T-cell (primary cell): ENCODE measurements around the gene NPAS3. TPM values are rescaled to one million over a fixed set of nuclear protein-coding genes. Genes with fewer than 3 reads are reported as not detected.

Experiments
- ATAC-seq, 4 experiments: fragments of 200-7000 bp in 3 of 4; fragments of 150-1000 bp in 1 of 4; cut with Tn5 transposase; replicated peaks in 1 of 4; 1 replicate in 3 of 4; 2 replicates in 1 of 4; pipeline ENCODE4 v1.10.0; 2021; ENCODE audit warnings: moderate library complexity in 3 of 4, mild to moderate bottlenecking in 2 of 4, moderate number of reproducible peaks in 1 of 4
- CTCF ChIA-PET, 2 donors: fragments of 300-600 bp; sonication (Branson Sonifier 250); formaldehyde crosslinking; loops; one replicate each; lab custom pipeline; 2022; ENCODE audit warnings: antibody characterized with exemption in 2 of 2; lab: Charles Lee
- POLR2A ChIA-PET, 2 donors: fragments of 300-600 bp; sonication (Branson Sonifier 250); formaldehyde crosslinking; loops; one replicate each; lab custom pipeline; 2022; ENCODE audit warnings: antibody characterized with exemption in 2 of 2; lab: Charles Lee
- DNase-seq, 35 experiments: peaks; one replicate each; pipeline versions ENCODE4 v3.0.0 to v3.0.0-alpha.2; 2013 to 2023
- H3K27ac ChIP-seq: one replicate; pipeline ENCODE4 v1.5.1; 2013; ENCODE audit warnings: low read length
- H3K27me3 ChIP-seq, 2 experiments: replicated peaks in 1 of 2; 1 replicate in 1 of 2; 2 replicates in 1 of 2; pipeline versions ENCODE4 v1.6.1 to v1.7.0; 2013; ENCODE audit warnings: low read length in 1 of 2, mixed read lengths in 1 of 2; ENCODE audit not compliant: control insufficient read depth in 2 of 2, insufficient read depth in 2 of 2; ENCODE audit errors: extremely low read depth in 1 of 2
- H3K36me3 ChIP-seq, 2 donors: 1 replicate in 1 of 2; 2 replicates in 1 of 2; pipeline versions ENCODE4 v1.6.1 to v1.7.0; 2013; ENCODE audit warnings: low read length in 1 of 2; ENCODE audit not compliant: control insufficient read depth in 2 of 2, insufficient read depth in 1 of 2; ENCODE audit errors: extremely low read depth in 1 of 2
- H3K4me1 ChIP-seq, 2 experiments: 1 replicate in 1 of 2; 2 replicates in 1 of 2; pipeline versions ENCODE4 v1.6.1 to v1.7.0; 2013; ENCODE audit warnings: low read length in 2 of 2, mixed read lengths in 1 of 2; ENCODE audit not compliant: insufficient read depth in 2 of 2, control insufficient read depth in 1 of 2; ENCODE audit errors: extremely low read depth in 1 of 2
- H3K4me3 ChIP-seq, 2 donors: 1 replicate in 1 of 2; 2 replicates in 1 of 2; pipeline versions ENCODE4 v1.5.1 to v1.7.0; 2013; ENCODE audit warnings: mild to moderate bottlenecking in 2 of 2, low read length in 1 of 2, moderate library complexity in 1 of 2; ENCODE audit not compliant: control insufficient read depth in 1 of 2; ENCODE audit errors: extremely low read depth in 1 of 2
- H3K9me3 ChIP-seq: 2 replicates; pipeline ENCODE4 v1.7.0; 2013
- H3K27ac Mint-ChIP-seq, 2 donors: one replicate each; pipeline ENCODE4 v1.8.0; 2020 to 2021; ENCODE audit warnings: mild to moderate bottlenecking in 2 of 2, mixed read lengths in 2 of 2
- H3K27me3 Mint-ChIP-seq, 2 donors: one replicate each; pipeline ENCODE4 v1.8.0; 2021 to 2022; ENCODE audit warnings: mixed read lengths in 2 of 2
- H3K36me3 Mint-ChIP-seq: one replicate; pipeline ENCODE4 v1.8.0; 2021; ENCODE audit warnings: mixed read lengths
- H3K4me1 Mint-ChIP-seq, 3 donors: one replicate each; pipeline ENCODE4 v1.8.0; 2020 to 2022; ENCODE audit warnings: mixed read lengths in 3 of 3, mild to moderate bottlenecking in 1 of 3
- H3K4me3 Mint-ChIP-seq, 3 donors: one replicate each; pipeline ENCODE4 v1.8.0; 2020 to 2022; ENCODE audit warnings: mild to moderate bottlenecking in 3 of 3, mixed read lengths in 3 of 3, moderate library complexity in 3 of 3
- H3K9me3 Mint-ChIP-seq, 3 donors: one replicate each; pipeline ENCODE4 v1.8.0; 2020 to 2022; ENCODE audit warnings: mixed read lengths in 3 of 3
- WGBS: methylation state at CpG from one replicate; pipeline ENCODE4 v1.1.5; 2013; ENCODE audit warnings: missing lambda C conversion rate; ENCODE audit not compliant: insufficient coverage; 5-methylcytosine and 5-hydroxymethylcytosine counted together
- total RNA-seq, 35 experiments: library from RNA in 6 of 35; stranded (reverse) in 6 of 35; fragments of 120-200 nt in 1 of 35; gene quantifications; one replicate each; pipeline versions ENCODE4 v1.2.1 to v1.2.4 and lab custom pipeline; 2013 to 2026

Gene NPAS3
- total RNA-seq, 5 donors from 2014 or later (not counting 1 experiment from before 2014, with no cell fraction given): 0.10 TPM; not detected in 4

DNA sequence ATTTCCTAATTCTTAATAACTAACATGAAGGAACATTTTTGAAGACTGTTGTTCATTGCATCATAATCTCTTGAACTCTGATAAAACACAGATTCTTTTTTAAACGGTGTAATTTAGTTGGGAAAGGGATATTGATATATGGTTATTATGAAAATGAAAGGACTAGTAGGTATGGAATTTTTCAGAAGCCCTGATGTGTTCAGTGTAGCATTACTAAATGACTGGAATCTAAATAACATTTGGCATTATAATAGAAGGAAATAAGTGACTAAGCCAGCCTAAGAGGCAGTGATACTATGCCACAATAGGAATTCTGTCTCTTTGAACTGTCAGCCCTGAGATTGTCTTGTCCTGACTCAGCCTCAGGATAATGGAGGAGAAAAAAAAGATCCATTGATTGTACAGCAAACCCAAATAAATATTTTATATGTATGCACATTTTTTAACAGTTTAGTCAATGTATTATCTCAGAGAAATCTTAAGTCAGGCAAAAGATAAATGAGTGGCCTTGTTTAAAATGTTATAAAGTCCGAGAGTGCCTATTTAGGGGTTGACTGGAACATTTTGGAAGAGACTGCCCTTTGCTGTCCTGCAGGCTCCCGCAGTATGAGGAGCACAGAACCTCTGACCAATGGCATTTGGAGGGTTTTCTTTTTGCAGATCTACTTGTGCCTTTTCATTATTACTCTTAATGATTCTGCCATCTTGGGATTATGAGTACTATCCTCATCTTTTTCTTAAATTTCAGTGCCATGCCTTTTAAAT is 741.0 kb downstream of the NPAS3 start:
- peaks cover 0 to under 1% of the 10 kb centered on the region in 2 donors for H3K27me3 Mint-ChIP-seq
- H3K4me1 ChIP-seq: no peaks in the 10 kb centered on the region
- POLR2A ChIA-PET: no interaction called here
- no peak overlapping the region for H3K27ac Mint-ChIP-seq
- H3K4me3 Mint-ChIP-seq: no peak overlapping the region
- WGBS: no CpG with 5 or more reads among the region's 3 CpGs
- no peaks in the 10 kb centered on the region for H3K9me3 Mint-ChIP-seq
- H3K4me3 ChIP-seq: no peak overlapping the region
- H3K36me3 ChIP-seq: no peaks in the 10 kb centered on the region
- H3K9me3 ChIP-seq: no peaks in the 10 kb centered on the region
- H3K36me3 Mint-ChIP-seq: no peaks in the 10 kb centered on the region
- no peaks in the 10 kb centered on the region for H3K4me1 Mint-ChIP-seq
- ATAC-seq (no peak), DNase-seq (no peak)
- no peak overlapping the region for H3K27ac ChIP-seq
- no peaks in the 10 kb centered on the region for H3K27me3 ChIP-seq
- CTCF ChIA-PET: interaction anchor here in 1 of 2 donors (0.5 kb wide), 1 partner anchor 10 kb away, joined by 3 read pairs; no protein-coding TSS in a partner anchor

DNA sequence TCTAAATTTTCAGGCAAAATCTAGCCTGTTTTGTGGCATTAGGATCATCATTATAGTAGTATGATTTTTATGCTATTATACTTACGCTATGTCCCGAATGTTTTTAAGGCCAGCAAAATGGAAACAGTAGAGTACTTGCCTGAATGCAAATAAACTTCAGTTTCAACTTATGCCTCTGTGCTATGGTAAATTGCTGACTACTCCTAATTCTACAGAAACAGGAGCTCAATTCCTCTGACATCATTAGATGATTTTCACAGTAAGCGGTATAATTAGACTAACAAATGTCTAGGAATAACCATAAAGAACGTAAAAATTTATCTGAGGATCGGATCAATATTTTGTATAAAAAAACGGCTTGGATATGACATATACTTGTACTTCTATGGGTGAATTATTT is 742.2 kb downstream of the NPAS3 start:
- Mint-ChIP-seq H3K36me3 (no peaks in the 10 kb centered on the region), H3K27ac (no peak overlapping the region), H3K27me3 (peaks cover 0 to 4% of the 10 kb centered on the region in 2 donors), H3K9me3 (peaks cover 0 to 3% (median 0%) of the 10 kb centered on the region in 3 donors), H3K4me3 (no peak overlapping the region), H3K4me1 (no peaks in the 10 kb centered on the region)
- no peaks in the 10 kb centered on the region for H3K36me3 ChIP-seq
- H3K27me3 ChIP-seq: no peaks in the 10 kb centered on the region
- CTCF ChIA-PET: no interaction called here
- H3K27ac ChIP-seq: no peak overlapping the region
- DNase-seq (no peak), ATAC-seq (no peak)
- H3K4me3 ChIP-seq: no peak overlapping the region
- no CpG with 5 or more reads among the region's 6 CpGs for WGBS
- H3K9me3 ChIP-seq: no peaks in the 10 kb centered on the region
- POLR2A ChIA-PET: no interaction called here
- H3K4me1 ChIP-seq: no peaks in the 10 kb centered on the region

DNA sequence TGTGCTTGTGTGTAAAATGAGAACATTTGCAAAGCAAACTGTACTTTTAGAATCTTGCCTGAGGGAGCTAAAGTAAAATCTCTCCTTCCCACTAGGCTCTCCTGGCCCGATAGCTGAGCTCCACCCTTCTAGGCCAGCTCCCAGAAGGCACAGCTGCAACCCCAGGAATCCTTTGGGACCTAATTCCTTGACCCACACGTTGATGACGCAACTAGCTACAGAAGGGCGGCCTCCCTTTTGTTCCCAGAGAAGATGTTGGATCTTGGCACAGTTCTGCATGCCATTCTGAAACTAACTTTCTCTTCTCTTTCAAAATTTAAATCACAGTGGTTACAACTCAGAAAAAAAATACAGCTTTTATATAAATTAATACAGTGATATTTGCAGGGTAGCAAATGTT is 744.1 kb downstream of the NPAS3 start:
- CTCF ChIA-PET: interaction anchor here in 1 of 2 donors (0.6 kb wide), 1 partner anchor 112 kb away, joined by 3 read pairs; no protein-coding TSS in a partner anchor
- no peak for DNase-seq
- no peak overlapping the region for H3K4me3 Mint-ChIP-seq
- Histone ChIP-seq H3K36me3 (no peaks in the 10 kb centered on the region), H3K4me3 (no peak overlapping the region), H3K27ac (no peak overlapping the region), H3K4me1 (no peaks in the 10 kb centered on the region), H3K27me3 (no peaks in the 10 kb centered on the region), H3K9me3 (no peaks in the 10 kb centered on the region)
- H3K36me3 Mint-ChIP-seq: no peaks in the 10 kb centered on the region
- ATAC-seq: no peak
- WGBS: 67% methylated on average over 3 of the region's 4 CpGs
- no peaks in the 10 kb centered on the region for H3K4me1 Mint-ChIP-seq
- peaks cover 0 to 4% of the 10 kb centered on the region in 2 donors for H3K27me3 Mint-ChIP-seq
- POLR2A ChIA-PET: no interaction called here
- no peak overlapping the region for H3K27ac Mint-ChIP-seq
- H3K9me3 Mint-ChIP-seq: peaks cover 0 to 3% (median 0%) of the 10 kb centered on the region in 3 donors

DNA sequence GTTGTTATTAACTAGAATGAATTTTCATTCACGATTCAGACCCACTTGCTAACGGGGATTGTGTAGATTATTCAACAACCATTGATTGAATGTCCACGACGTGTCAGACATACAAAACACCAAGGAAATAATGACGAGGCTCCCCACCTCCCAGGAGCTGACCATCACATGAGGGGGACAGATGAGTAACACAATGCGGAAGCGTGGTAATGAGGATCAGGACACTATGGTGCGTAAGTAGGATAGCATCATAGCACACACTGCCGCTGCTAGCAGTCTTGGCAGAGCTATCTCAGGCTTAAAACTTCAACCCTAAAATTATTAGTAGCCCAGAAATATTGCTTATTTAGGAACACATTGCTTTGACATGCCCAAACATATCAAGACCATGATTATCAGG is 746.3 kb downstream of the NPAS3 start:
- Mint-ChIP-seq H3K27ac (no peak overlapping the region), H3K4me3 (no peak overlapping the region), H3K4me1 (no peaks in the 10 kb centered on the region), H3K36me3 (no peaks in the 10 kb centered on the region), H3K9me3 (peaks cover 0 to 3% (median 0%) of the 10 kb centered on the region in 3 donors), H3K27me3 (peaks cover 0 to 4% of the 10 kb centered on the region in 2 donors)
- H3K36me3 ChIP-seq: no peaks in the 10 kb centered on the region
- WGBS: no CpG with 5 or more reads among the region's 9 CpGs
- CTCF ChIA-PET: no interaction called here
- ATAC-seq (no peak), DNase-seq (no peak)
- H3K9me3 ChIP-seq: no peaks in the 10 kb centered on the region
- no peaks in the 10 kb centered on the region for H3K4me1 ChIP-seq
- no peak overlapping the region for H3K27ac ChIP-seq
- no peaks in the 10 kb centered on the region for H3K27me3 ChIP-seq
- POLR2A ChIA-PET: no interaction called here
- H3K4me3 ChIP-seq: no peak overlapping the region

DNA sequence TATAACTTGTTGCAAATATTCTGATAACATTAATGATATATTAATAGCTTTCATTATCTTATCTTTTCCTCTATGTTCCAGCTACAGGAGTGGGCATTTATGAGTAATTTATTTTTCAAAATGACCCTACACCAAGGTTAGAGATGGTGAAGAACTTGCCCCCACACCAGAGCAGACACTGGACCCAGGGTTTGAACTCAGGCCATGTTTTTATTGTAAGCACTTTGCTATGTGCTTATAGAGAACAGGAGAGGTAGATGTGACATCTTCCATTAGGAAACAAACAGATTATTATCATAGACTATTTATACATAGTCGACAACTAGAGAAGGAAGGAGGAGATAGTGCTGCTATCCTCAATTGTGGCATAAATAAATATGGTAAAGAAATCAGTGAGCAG is 747.0 kb downstream of the NPAS3 start:
- no peaks in the 10 kb centered on the region for H3K4me1 ChIP-seq
- Mint-ChIP-seq H3K36me3 (no peaks in the 10 kb centered on the region), H3K27me3 (peaks cover 0 to 4% of the 10 kb centered on the region in 2 donors), H3K9me3 (peaks cover 0 to 3% (median 0%) of the 10 kb centered on the region in 3 donors), H3K4me3 (no peak overlapping the region), H3K27ac (no peak overlapping the region), H3K4me1 (no peaks in the 10 kb centered on the region)
- H3K27me3 ChIP-seq: no peaks in the 10 kb centered on the region
- DNase-seq: no peak
- no peak overlapping the region for H3K27ac ChIP-seq
- no peak overlapping the region for H3K4me3 ChIP-seq
- ATAC-seq: no peak
- no CpG with 5 or more reads among the region's 1 CpG for WGBS
- no peaks in the 10 kb centered on the region for H3K9me3 ChIP-seq
- H3K36me3 ChIP-seq: no peaks in the 10 kb centered on the region
- ChIA-PET CTCF (no interaction called here), POLR2A (no interaction called here)

DNA sequence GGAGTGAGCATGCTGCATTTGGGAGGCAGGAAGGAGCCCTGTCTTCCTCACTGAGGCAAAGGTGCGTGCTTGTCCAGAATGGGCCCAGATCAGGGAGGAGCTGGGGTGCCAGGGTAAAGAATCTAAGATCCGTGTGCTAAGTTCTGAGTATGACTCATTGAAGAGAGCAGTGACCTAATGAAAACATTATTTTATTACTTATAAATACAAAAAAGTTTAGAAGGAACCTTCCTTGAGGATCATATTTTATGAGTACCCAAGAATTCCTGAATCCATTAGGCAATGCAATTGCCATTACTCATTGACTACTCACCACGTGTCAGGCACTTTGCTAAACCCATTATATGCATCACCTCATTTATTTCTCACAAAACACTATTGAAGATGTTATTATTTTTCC is 747.5 kb downstream of the NPAS3 start:
- H3K27me3 ChIP-seq: no peaks in the 10 kb centered on the region
- Mint-ChIP-seq H3K4me3 (no peak overlapping the region), H3K27me3 (peaks cover 0 to 4% of the 10 kb centered on the region in 2 donors), H3K9me3 (peaks cover 0 to 3% (median 0%) of the 10 kb centered on the region in 3 donors), H3K27ac (no peak overlapping the region), H3K36me3 (no peaks in the 10 kb centered on the region), H3K4me1 (no peaks in the 10 kb centered on the region)
- ChIA-PET POLR2A (no interaction called here), CTCF (no interaction called here)
- DNase-seq: no peak
- no peaks in the 10 kb centered on the region for H3K36me3 ChIP-seq
- WGBS: no CpG with 5 or more reads among the region's 3 CpGs
- H3K9me3 ChIP-seq: no peaks in the 10 kb centered on the region
- no peaks in the 10 kb centered on the region for H3K4me1 ChIP-seq
- no peak overlapping the region for H3K27ac ChIP-seq
- no peak overlapping the region for H3K4me3 ChIP-seq
- no peak for ATAC-seq
